H1 (cell line): ENCODE measurements around the gene TBX18. TPM values are rescaled to one million over a fixed set of nuclear protein-coding genes. Genes with fewer than 3 reads are reported as not detected.

ENCODE experiments used
- CTCF ChIA-PET: fragments of 300-600 bp; sonication (Branson Sonifier 250); formaldehyde crosslinking; loops from one replicate; lab custom pipeline; 2021; ENCODE audit not compliant: partially characterized antibody; lab: Charles Lee
- POLR2A ChIA-PET: fragments of 300-600 bp; sonication (Branson Sonifier 250); formaldehyde crosslinking; loops from one replicate; lab custom pipeline; 2021; ENCODE audit warnings: inconsistent platforms; ENCODE audit not compliant: partially characterized antibody; lab: Charles Lee
- DNase-seq, 2 experiments: peaks; one replicate each; pipeline versions ENCODE4 v3.0.0 to v3.0.0-alpha.2; 2010 to 2022; ENCODE audit warnings: low spot score in 2 of 2, low read depth in 1 of 2, mixed read lengths in 1 of 2
- FAIRE-seq: peaks from 2 replicates; lab custom pipeline; 2011; peaks lifted over from hg19 to GRCh38; lab: Jason Lieb, UNC
- H2AFZ ChIP-seq: 2 replicates; pipeline ENCODE4 v1.8.1; 2012; ENCODE audit warnings: low read length, inconsistent platforms
- H2AK5ac ChIP-seq: 2 replicates; pipeline ENCODE4 v1.6.1; 2013; ENCODE audit warnings: low read depth, low read length
- H2BK120ac ChIP-seq: replicated peaks from 2 replicates; pipeline ENCODE3; 2013; ENCODE audit warnings: low read depth, low read length, inconsistent platforms
- H2BK12ac ChIP-seq: 2 replicates; pipeline ENCODE4 v1.6.1; 2013; ENCODE audit warnings: low read depth, low read length
- H2BK15ac ChIP-seq: 2 replicates; pipeline ENCODE4 v1.6.1; 2013; ENCODE audit warnings: low read length
- H2BK20ac ChIP-seq: 2 replicates; pipeline ENCODE4 v1.6.1; 2013; ENCODE audit warnings: low read length
- H2BK5ac ChIP-seq: 2 replicates; pipeline ENCODE4 v1.6.1; 2013; ENCODE audit warnings: low read depth, low read length
- H3K14ac ChIP-seq: 2 replicates; pipeline ENCODE4 v1.6.1; 2013; ENCODE audit warnings: inconsistent platforms; ENCODE audit not compliant: insufficient read length
- H3K18ac ChIP-seq: 2 replicates; pipeline ENCODE4 v1.6.1; 2013; ENCODE audit warnings: low read length; ENCODE audit errors: extremely low read depth
- H3K23ac ChIP-seq: 2 replicates; pipeline ENCODE4 v1.6.1; 2013; ENCODE audit warnings: inconsistent platforms; ENCODE audit not compliant: insufficient read length
- H3K23me2 ChIP-seq: 2 replicates; pipeline ENCODE4 v1.6.1; 2013; ENCODE audit warnings: low read depth, low read length
- H3K27ac ChIP-seq: 2 replicates; pipeline ENCODE4 v1.6.1; 2011; ENCODE audit warnings: low read depth, low read length, inconsistent platforms
- H3K27me3 ChIP-seq, 4 experiments: replicated peaks in 1 of 4; 1 replicate in 1 of 4; 2 replicates in 3 of 4; pipeline versions ENCODE4 v1.6.1 to v1.8.1; 2011 to 2013; ENCODE audit warnings: low read length in 3 of 4, mild to moderate bottlenecking in 3 of 4, inconsistent platforms in 2 of 4, mixed read lengths in 2 of 4, moderate library complexity in 1 of 4; ENCODE audit not compliant: control insufficient read depth in 3 of 4, insufficient read depth in 3 of 4; ENCODE audit errors: extremely low read depth in 1 of 4
- H3K36me3 ChIP-seq, 4 experiments: 2 replicates each; pipeline versions ENCODE4 v1.6.1 to v1.8.1; 2011 to 2013; ENCODE audit warnings: mild to moderate bottlenecking in 4 of 4, low read length in 3 of 4, moderate library complexity in 2 of 4, control low read depth in 1 of 4, inconsistent platforms in 1 of 4; ENCODE audit not compliant: insufficient read depth in 4 of 4, control insufficient read depth in 2 of 4
- H3K4ac ChIP-seq: replicated peaks from 2 replicates; pipeline ENCODE3; 2013; ENCODE audit warnings: low read length, low read depth, mixed read lengths, inconsistent platforms; ENCODE audit not compliant: insufficient read length
- H3K4me1 ChIP-seq, 4 experiments: replicated peaks in 1 of 4; 1 replicate in 1 of 4; 2 replicates in 3 of 4; pipeline versions ENCODE4 v1.6.1 to v1.8.1; 2011 to 2013; ENCODE audit warnings: low read length in 3 of 4, inconsistent platforms in 2 of 4, mixed read lengths in 1 of 4; ENCODE audit not compliant: insufficient read depth in 4 of 4, control insufficient read depth in 3 of 4
- H3K4me2 ChIP-seq, 2 experiments: 2 replicates each; pipeline versions ENCODE4 v1.6.1 to v1.8.1; 2011 to 2013; ENCODE audit warnings: low read depth in 2 of 2, low read length in 2 of 2, control low read depth in 1 of 2, inconsistent platforms in 1 of 2, mild to moderate bottlenecking in 1 of 2; ENCODE audit not compliant: insufficient read depth in 1 of 2
- H3K4me3 ChIP-seq, 4 experiments: fragments of 200-600, 300-600 bp in 1 of 4; sonication (generic), shearing (Covaris generic), sonication (Bioruptor Twin) in 1 of 4; 2 replicates each; pipeline versions ENCODE4 v1.5.1 to v1.8.1; 2011 to 2016; ENCODE audit warnings: low read length in 4 of 4, low read depth in 3 of 4, control low read depth in 2 of 4, inconsistent platforms in 2 of 4, mild to moderate bottlenecking in 2 of 4, mixed read lengths in 1 of 4, moderate library complexity in 1 of 4; ENCODE audit not compliant: insufficient read depth in 2 of 4; ENCODE audit errors: extremely low read depth in 1 of 4
- H3K56ac ChIP-seq: replicated peaks from 2 replicates; pipeline ENCODE3; 2013; ENCODE audit warnings: low read depth, mild to moderate bottlenecking, mixed read lengths, low read length, inconsistent platforms; ENCODE audit not compliant: insufficient read length
- H3K79me1 ChIP-seq: 2 replicates; pipeline ENCODE4 v1.6.1; 2013; ENCODE audit warnings: low read depth, low read length, control low read depth
- H3K79me2 ChIP-seq, 2 experiments: 2 replicates each; pipeline versions ENCODE4 v1.6.1 to v1.8.1; 2012 to 2013; ENCODE audit warnings: low read length in 2 of 2, mild to moderate bottlenecking in 2 of 2, inconsistent platforms in 1 of 2; ENCODE audit not compliant: insufficient read depth in 2 of 2, control insufficient read depth in 1 of 2
- H3K9ac ChIP-seq, 4 experiments: replicated peaks in 1 of 4; 1 replicate in 1 of 4; 2 replicates in 3 of 4; pipeline versions ENCODE4 v1.6.1 to v1.8.1; 2011 to 2013; ENCODE audit warnings: low read depth in 3 of 4, low read length in 3 of 4, control low read depth in 2 of 4, mild to moderate bottlenecking in 2 of 4, moderate library complexity in 2 of 4, inconsistent platforms in 1 of 4; ENCODE audit errors: extremely low read depth in 1 of 4
- H3K9me3 ChIP-seq, 2 experiments: 2 replicates each; pipeline versions ENCODE4 v1.6.1 to v1.8.1; 2012 to 2013; ENCODE audit warnings: mild to moderate bottlenecking in 2 of 2, moderate library complexity in 2 of 2, control low read depth in 1 of 2, inconsistent platforms in 1 of 2, low read depth in 1 of 2, low read length in 1 of 2, mixed read lengths in 1 of 2; ENCODE audit not compliant: insufficient read depth in 2 of 2
- H4K20me1 ChIP-seq, 2 experiments: replicated peaks in 1 of 2; 2 replicates each; pipeline versions ENCODE3 to v1.8.1; 2011 to 2013; ENCODE audit warnings: inconsistent platforms in 2 of 2, low read length in 2 of 2, mild to moderate bottlenecking in 1 of 2; ENCODE audit not compliant: insufficient read depth in 2 of 2, control insufficient read depth in 1 of 2
- H4K5ac ChIP-seq: 2 replicates; pipeline ENCODE4 v1.6.1; 2013; ENCODE audit warnings: low read length, low read depth, mixed read lengths, inconsistent platforms; ENCODE audit not compliant: insufficient read length
- H4K8ac ChIP-seq: 2 replicates; pipeline ENCODE4 v1.8.0; 2013; ENCODE audit warnings: mild to moderate bottlenecking, moderate library complexity, low read length, inconsistent platforms; ENCODE audit not compliant: insufficient read depth; ENCODE audit errors: extremely low read depth
- H4K91ac ChIP-seq: replicated peaks from 2 replicates; pipeline ENCODE3; 2013; ENCODE audit warnings: low read length, mixed read lengths, inconsistent platforms; ENCODE audit not compliant: insufficient read length
- CHD1 ChIP-seq: IDR thresholded peaks from 2 replicates; pipeline ENCODE4 v1.6.1; 2012; ENCODE audit warnings: low read depth, low read length, improper control_type of control experiment
- EGR1 ChIP-seq: IDR thresholded peaks from 2 replicates; pipeline ENCODE4 v1.6.1; 2011; ENCODE audit warnings: low read depth, low read length, borderline replicate concordance
- polyA plus RNA-seq, 7 experiments: library from polyadenylated mRNA; depleted of rRNA in 3 of 7; stranded (reverse) in 5 of 7; unstranded in 2 of 7; fragments of >200 nt in 5 of 7; fragments of 200-250 nt in 2 of 7; gene quantifications; 1 replicate in 5 of 7; 2 replicates in 1 of 7; 4 replicates in 1 of 7; pipeline versions ENCODE4 v1.2.1 to v1.2.3, GENCODE V29; 2011 to 2013; ENCODE audit warnings: missing spikeins in 2 of 7, mixed read lengths in 2 of 7
- total RNA-seq: library from RNA; stranded (reverse); fragmentation: NEBNext Ultra II Directional; extraction: Animal tissue kit (Norgen Biotek cat#: 25700); gene quantifications from 2 replicates; pipeline ENCODE4 v1.2.1, GENCODE V29; 2021

Gene TBX18
- total and polyA plus RNA-seq, 2 of the 8 experiments (the other 6 are each of a cell fraction or from before 2014, with no cell fraction given): 0.02 TPM; not detected in 1

GRCh38 chr6:84749181-84749580, 15.2 kb downstream of the TBX18 start:
- Histone ChIP-seq H3K23me2 (no peaks in the 10 kb centered on the region), H3K18ac (no peak overlapping the region), H3K14ac (no peak overlapping the region), H3K23ac (no peak overlapping the region), H3K27ac (no peak overlapping the region), H3K4me2 (no peak overlapping the region), H2AFZ (no peak overlapping the region), H4K5ac (no peak overlapping the region), H2BK15ac (no peak overlapping the region), H2BK5ac (no peak overlapping the region), H2BK120ac (no peak overlapping the region), H3K4ac (no peak overlapping the region), H4K20me1 (no peaks in the 10 kb centered on the region), H3K4me1 (no peaks in the 10 kb centered on the region), H3K9ac (no peak overlapping the region), H2BK20ac (no peak overlapping the region), H2AK5ac (no peak overlapping the region), H3K79me2 (no peaks in the 10 kb centered on the region), H3K4me3 (no peak overlapping the region), H4K91ac (no peak overlapping the region), H3K79me1 (no peaks in the 10 kb centered on the region), H3K56ac (no peak overlapping the region), H3K9me3 (no peaks in the 10 kb centered on the region), H3K36me3 (no peaks in the 10 kb centered on the region), H2BK12ac (no peak overlapping the region), H3K27me3 (no peaks in the 10 kb centered on the region), H4K8ac (no peak overlapping the region)
- ChIA-PET POLR2A (no interaction called here), CTCF (interaction anchor here (0.8 to 1.2 kb wide), 2 partner anchors 94 to 703 kb away, joined by 3 to 4 read pairs; no protein-coding TSS in a partner anchor)
- DNase-seq (no peak), FAIRE-seq (no peak)
- TF ChIP-seq EGR1: no peak
- TF ChIP-seq CHD1: no peak
